Endometrium (tissue), 2 donors: ENCODE results near the gene CCL18.
"Not testable (repeated sequence)": the region's sequence is repeated elsewhere in the genome, so short reads cannot be mapped to it uniquely, and the experiment has no call there.

Experiments used
- FAIRE-seq: peaks from 2 replicates; lab custom pipeline; 2012; peaks lifted over from hg19 to GRCh38; lab: Jason Lieb, UNC
- donor health status: control.
- donor health status: control.

CCL18 gene

DNA sequence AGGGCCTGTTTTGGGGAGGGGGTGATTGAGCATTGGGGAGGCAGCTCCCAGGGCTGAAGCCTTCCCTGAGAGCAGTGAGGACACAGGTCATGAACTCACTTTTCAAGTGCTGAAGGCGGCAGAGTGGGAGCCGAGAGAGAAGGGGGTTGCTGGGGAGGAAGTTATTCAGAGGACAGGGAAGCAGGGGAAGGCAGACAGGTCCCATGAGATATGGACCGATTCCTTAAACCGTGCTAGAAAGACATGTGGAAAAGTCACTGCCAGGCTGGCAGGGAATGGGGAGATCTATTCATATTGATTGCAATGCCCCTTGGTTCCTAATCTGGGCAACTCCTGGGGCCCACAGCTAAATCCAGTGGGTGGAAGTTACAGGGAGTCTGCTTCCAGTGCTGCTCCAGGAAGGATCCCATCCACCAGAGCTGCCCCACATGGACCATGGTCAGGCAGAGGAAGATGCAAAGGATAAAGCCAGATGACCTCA lies 40.7 kb downstream of the CCL18 start:
- FAIRE-seq = no peak

DNA sequence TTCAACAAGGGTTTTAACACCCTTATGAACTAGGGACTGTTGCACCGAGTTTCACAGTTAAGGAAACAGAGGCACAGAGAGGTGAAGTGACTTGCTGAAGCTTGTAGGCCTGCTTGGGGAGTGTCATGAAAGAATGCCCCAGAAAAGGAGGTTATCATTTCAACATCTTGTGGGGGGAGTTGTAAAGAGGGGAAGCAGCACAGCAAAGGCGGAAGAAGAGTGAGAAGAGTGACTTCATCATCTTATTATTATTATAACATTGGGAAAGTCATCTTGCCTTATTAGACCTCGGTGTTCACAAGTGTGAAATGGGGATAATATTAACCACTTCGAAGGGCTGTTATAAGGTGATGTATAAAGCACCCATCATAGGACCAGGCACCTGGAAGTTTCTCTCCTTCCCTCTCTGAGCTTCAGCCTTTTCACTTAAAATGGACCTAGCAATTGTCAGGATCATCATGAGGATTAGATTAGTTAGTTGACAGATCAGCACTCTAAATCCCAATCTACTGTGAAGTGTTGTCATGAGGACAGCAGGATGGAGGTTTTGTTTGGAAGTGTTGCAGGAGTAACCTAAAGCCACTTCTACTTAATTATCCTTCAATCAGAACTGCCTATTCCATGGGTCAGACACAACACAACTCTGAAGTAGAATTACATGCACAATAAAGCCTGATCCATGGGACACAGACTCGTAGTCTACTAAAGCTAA lies 41.9 kb downstream of the CCL18 start:
- no peak for FAIRE-seq

DNA sequence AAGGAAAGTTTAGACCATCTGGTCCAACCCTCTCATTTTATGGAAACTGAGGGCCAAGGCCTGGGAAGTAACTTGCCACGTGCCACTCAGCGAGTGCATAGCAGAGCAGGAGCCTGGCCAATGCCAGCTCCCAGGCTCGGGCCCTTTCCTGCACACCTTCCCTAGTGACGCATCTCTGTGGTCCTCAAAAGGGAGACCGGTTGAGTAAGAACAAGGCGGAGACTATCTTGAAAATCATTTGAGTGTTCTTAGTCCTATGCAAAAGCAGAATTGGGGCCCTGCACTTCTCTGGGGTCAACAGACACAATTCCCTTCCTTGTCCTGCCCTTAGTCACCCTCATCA lies 42.4 kb downstream of the CCL18 start:
- FAIRE-seq = no peak

DNA sequence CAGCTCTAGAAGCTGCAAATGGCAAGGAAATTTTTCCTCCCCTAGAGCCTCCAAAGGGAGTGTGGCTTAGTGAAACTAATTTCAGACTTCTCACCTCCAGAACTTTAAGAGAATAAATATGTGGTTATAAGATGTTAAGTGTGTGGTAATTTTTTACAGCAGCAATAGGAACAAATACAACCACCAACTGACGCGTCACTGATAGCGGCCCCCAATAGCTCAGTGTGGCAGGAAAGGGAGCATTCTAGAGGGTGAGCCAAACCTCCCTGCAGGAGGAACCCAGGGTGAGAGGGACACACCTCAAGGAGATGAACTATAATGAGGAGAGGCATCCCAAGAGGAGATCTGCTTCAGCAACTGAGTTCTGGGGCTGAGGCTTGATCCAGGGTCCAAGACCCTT lies 43.6 kb downstream of the CCL18 start:
- FAIRE-seq = no peak

DNA sequence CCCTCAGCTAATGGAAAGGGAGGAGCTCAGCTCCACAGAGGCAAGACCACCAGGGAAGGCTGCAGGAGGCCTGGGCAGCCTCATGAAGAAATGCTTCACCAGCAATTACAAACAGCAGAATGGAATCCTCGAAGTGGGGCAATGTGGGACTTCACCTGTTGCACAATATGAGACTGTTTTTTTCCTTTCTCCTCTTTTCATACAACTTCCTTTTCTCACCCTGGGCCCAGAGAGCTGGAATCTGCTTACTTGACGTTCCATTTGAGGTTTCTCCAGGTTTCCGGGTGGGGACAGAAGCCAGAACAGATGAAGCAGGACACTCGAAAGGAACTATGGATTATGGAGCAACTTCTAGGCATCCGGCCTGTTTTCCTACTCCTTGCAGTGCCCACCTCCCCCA lies 44.2 kb downstream of the CCL18 start:
- FAIRE-seq = not testable (repeated sequence)

DNA sequence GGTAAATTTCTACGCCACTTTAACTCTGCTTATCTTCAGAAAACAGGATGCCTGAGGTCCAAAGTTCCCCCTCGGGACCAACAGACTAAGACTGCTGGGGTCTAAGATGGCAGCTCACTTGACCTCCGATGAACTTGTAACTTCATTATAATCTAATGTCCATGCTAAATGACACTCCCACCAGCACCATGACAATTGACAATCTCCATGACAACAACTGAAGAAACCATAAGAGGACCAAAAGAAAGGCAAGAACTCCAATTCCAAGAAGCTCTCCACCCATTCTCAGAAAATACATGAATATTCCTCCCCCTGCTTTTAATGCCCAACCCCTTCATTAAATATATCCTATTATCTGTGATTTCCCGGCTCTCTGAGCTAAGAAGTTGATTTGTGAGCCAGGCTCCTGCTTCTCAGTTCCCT lies 47.0 kb downstream of the CCL18 start:
- FAIRE-seq = no peak

DNA sequence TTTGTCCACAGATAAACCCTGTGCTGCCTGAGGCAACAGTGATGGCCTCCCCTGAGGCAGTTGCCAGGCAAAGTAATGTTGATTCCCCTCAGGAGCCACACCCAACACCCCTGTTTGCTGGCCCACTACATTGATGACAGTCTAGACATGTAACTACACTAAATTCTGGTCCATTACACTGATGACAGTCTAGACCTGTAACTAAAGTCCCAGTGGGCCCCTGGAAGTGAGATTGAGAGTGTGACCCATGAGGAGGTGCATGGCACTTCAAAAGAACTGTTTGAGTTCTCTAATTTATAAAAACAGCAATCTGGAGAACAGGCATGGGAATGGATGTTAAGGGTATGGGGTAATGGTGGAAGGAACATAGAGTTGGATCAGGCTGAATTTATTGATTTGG lies 48.5 kb downstream of the CCL18 start:
- no peak for FAIRE-seq

DNA sequence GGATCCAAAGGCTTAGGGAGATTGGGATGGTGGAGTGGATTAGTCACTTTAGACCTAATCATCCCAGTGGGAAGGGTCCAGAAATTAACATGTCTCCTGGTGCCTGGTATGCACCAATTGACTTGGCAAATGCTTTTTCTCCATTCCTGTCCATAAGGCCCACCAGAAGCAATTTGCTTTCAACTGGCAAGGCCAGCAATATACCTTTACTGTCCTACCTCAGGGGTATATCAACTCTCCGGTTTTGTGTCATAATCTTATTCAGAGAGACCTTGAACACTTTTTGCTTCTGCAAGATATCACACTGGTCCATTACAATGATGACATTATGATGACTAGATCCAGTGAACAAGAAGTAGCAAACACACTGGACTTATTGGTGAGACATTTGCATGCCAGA lies 49.1 kb downstream of the CCL18 start:
- not testable (repeated sequence) for FAIRE-seq

DNA sequence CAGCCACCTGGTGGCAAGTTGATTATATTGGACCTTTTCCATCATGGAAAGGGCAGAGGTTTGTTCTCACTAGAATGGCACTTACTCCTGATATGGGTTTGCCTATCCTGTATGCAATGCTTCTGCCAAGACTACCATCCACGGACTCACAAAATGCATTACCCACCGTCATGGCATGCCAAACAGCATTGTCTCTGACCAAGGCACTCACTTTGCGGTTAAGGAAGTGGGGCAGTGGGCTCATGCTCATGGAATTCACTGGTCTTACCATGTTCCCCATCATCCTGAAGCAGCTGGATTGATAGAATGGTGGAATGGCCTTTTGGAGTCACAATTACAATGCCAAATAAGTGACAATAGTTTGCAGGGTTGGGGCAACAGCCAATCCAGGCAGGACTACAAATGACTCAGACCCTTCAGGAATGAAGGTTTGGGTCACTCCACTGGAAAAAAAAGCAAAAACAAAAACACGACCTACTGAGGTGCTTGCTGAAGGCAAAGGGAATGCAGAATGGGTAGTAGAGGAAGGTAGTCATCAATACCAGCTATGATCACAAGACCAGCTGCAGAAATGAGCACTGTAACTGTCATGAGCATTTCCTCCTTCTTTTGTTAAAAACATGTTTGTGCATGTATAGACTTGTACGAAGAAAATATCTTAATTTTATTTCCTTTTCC lies 51.0 kb downstream of the CCL18 start:
- FAIRE-seq = not testable (repeated sequence)

DNA sequence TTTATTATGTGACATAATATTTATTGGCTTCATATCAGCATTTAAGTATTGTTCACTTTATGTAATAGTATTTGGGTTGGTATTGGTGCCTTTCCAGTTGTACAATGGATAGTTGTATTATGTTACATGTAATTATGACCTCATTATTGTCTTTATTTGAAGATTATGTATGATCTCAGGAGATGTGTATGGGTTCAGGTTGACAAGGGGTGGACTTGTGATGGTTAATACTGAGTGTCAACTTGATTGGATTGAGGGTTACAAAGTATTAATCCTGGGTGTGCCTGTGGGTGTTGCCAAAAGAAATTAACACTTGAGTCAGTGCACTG lies 51.5 kb downstream of the CCL18 start:
- FAIRE-seq = not testable (repeated sequence)

DNA sequence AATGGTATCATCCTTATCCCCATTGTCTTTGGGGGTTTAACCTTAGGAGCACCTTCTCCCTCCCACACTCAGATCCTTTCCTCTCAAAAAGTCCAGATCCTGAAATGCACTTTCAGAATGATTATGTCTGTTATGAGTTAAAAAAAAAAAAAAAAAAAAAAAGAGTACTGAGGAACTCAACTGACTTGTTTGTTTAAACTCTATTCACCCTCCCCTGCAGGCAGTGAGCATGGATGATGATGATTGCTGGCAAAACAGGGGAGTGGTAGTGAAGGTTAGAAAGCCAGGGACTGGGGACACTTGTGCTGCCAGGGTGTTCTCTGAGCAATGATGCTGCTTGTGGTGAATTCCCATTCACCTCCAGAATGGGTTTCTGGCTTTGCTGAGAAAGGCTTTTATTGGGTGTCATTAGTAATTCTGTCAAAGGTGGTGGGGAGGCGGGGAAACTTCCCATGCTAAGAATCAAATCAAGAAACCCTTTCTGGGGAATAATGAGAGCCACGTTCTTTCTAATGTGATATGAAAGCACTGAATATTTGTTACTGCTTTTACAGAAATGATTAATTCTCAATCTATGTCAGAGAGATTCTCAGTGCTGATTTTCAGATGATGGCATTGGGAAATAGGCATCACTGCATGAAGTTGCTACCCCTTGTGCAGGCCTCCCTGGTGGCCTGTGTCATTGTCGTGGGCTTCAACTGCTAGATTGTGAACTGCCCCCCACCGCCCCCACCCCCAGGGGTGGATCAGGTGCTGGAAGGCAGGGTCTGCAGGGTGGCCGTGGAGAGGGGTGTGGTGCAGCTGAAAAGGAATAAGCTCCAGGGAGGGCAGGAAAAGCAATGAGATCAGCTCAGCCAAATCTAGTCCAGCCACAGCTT lies 53.7 kb downstream of the CCL18 start:
- no peak for FAIRE-seq

DNA sequence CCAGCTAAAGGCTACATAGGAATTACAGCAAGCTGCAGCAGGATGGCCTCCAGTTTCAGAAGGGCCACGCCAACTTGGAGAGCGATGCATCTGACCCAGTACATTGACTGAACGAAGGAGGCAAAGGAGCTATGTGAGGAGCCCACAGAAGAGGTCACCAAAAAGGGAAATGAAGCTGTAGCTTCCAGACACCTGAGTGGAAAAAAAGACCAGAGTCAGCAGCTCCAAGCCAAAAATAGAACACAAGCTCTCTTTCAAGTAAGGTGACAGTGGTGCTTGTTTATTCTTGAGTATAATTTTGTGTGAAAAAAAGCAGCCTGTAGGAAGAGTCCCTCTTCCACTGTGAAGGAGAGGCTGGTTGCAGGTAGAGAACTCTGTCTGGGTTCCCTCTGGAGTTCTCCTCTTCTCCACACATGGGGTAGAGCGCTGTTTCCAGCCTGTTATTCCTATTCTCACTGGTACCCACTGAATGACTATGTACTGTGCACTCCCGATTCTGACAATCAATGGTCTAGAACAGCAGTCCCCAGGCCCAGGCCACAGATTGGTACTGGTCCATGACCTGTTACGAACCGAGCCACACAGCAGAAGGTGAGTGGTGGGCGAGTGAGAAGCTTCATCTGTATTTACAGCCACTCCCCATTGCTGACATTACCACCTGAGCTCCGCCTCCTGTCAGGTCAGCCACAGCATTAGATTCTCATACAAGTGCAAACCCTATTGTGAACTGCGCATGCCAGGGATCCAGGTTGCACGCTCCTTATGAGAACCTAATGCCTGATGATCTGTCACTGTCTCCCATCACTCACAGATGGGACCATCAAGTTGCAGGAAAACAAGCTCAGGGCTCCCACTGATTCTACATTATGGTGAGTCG lies 54.6 kb downstream of the CCL18 start:
- FAIRE-seq = no peak

DNA sequence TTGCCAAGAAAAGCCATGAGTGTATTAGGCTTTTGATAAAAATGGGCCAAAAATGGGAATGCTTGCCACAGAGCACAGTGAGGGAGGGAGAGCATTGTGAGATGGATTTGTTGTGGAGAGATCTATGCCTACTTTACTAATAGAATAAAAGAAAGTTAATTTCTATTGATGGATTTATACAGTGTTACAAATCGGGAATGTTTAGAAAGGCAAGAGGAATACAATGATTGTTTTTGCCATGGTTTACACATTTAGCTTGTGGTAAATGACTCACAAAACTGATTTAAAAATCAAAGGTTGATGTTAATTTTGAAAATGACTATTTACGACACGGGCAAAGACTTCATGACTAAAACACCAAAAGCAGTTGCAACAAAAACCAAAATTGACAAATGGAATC lies 56.1 kb downstream of the CCL18 start:
- FAIRE-seq = no peak

DNA sequence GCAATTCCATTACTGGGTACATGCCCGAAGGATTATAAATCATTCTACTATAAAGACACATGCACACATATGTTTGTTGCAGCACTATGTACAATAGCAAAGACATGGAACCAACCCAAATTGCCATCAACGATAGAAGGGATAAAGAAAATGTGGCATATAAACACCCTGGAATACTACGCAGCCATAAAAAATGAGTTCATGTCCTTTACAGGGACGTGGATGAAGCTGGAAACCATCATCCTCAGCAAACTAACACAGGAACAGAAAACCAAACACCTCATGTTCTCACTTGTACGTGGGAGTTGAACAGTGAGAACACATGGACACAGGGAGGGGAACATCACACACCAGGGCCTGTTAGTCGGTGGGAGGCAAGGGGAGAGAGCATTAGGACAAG lies 57.0 kb downstream of the CCL18 start:
- not testable (repeated sequence) for FAIRE-seq
